HG03378 (cell line): ENCODE results near the gene BCAP29.
"Not testable (repeated sequence)": the region's sequence is repeated elsewhere in the genome, so short reads cannot be mapped to it uniquely, and the experiment has no call there.

Experiments used
- ATAC-seq: cut with Tn5 transposase; IDR thresholded peaks from one replicate; pipeline ENCODE4 v1.9.1; 2021; ENCODE audit warnings: mild to moderate bottlenecking, moderate library complexity; ENCODE audit not compliant: unreplicated experiment

BCAP29 gene

GRCh38 chr7:107579885-107580715 is at the start of gene BCAP29:
Gene BCAP29, plus strand, starts transcription at chr7:107580246. Its CDS starts 527 bp downstream, at chr7:107580773.
- ATAC-seq: peak; percentile 70

DNA sequence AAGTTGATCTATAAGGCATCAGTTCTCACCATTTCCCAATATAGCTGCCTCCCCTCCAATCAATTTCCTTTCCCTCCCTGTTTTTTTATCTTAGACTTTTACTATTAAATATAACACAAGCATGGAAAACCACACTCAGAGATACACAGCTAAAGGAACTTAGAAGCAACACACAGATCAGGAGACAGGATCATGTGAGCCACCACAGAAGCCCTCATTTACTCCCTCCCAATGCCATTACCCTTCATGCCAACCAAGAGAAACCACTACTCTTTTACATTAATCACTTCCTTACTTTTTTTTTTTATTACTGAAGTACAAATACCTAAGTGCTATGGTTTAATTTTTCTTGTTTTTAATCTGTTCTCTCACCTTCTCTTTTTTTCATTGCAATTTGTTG is 49.3 kb upstream of the BCAP29 start:
- ATAC-seq: no peak

DNA sequence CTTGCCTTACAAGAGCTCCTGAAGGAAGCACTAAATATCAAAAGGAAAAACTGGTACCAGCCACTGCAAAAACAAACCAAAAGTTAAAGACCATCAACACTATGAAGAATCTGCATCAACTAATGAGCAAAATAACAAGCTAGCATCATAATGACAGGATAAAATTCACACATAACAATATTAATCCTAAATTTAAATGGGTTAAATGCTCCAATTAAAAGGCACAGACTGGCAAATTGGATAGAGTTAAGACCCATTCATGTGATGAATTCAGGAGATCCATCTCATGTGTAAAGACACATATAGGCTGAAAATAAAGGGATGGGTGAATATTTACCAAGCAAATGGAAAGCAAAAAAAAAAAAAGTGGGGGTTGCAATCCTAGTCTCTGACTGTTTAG is 45.9 kb upstream of the BCAP29 start:
- no peak for ATAC-seq

- ATAC-seq: not testable (repeated sequence)
Measured at GRCh38 chr7:107537228-107537627, 42.8 kb upstream of the BCAP29 start.

GRCh38 chr7:107538001-107538400 is 42.0 kb upstream of the BCAP29 start:
- ATAC-seq: no peak

- ATAC-seq: no peak
Measured at GRCh38 chr7:107543338-107543993, 36.6 kb upstream of the BCAP29 start.

DNA sequence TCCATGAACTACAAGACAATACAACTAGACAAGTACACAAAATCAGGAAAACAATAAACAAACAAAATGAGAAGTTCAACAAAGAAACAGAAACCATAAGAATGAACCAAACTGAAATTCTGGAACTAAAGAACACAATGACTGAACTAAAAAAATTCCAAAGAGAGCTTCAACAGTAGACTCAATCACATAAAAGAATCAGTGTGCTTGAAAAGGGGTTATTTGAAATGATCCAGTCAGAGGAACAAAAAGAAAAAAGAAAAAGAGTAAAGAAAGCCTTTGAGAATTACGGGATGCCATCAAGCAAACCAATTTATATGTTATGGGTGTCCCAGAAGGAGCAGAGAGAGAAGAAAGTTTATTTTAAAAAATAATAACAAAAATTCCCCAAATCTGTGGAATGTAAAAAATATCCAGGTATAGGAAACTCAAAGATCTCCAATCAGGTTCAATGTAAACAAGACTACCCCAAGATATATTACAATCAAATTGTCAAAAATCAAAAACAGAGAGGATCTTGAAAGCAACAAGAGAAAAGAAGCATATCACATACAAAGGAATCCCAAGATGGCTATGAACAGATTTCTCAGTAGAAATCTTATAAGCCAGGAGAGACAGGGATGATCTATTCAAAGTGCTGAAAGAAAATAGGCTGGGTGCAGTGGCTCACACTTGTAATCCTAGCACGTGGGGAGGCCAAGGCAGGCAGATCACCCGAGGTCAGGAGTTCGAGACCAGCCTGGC is 35.0 kb upstream of the BCAP29 start:
- ATAC-seq: no peak

GRCh38 chr7:107551936-107552335 is 28.1 kb upstream of the BCAP29 start:
- no peak for ATAC-seq

DNA sequence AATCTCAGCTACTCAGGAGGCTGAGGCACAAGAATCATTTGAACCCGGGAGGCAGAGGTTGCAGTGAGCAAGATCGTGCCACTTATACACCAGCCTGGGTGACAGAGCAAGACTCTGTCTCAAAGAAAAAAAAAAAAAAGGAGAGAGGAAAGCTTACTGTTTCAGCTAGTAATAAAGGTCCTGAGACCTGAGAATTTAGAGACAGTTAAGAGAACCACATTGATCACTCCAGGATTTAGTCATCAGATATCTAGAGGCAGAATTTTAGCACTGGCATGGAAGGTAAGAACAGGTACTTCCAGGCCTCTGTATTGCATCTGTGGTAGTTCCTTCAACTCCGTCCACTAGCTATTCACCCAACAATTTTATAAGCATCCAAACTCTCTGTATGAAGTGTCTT is 24.2 kb upstream of the BCAP29 start:
- no peak for ATAC-seq

DNA sequence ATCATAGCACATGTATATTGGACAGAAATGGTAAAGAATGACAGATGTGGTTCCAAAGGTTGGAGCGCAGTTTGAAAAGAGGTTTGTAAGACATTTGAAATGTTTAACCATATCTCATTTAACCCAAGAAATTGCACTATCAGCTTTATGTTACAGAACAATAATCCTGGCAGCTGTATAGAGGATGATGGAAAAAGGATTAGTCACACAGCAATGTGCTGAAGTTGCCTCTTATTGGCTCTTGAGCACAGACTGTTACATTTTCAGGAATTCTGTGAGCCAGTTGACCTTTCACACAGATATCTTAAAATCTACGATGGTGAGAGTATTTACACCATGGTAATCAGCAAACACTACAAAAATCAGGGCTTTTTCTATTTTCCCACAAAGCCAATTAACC is 20.2 kb upstream of the BCAP29 start:
- no peak for ATAC-seq

- no peak for ATAC-seq
Measured at GRCh38 chr7:107560898-107561516, 19.0 kb upstream of the BCAP29 start.

- ATAC-seq: peak; percentile 63
Measured at GRCh38 chr7:107563081-107563774, 16.8 kb upstream of the BCAP29 start.

GRCh38 chr7:107563775-107564552 is 16.1 kb upstream of the BCAP29 start, which contains the start of the genes COG5 and DUS4L:
Gene COG5, minus strand, starts transcription at chr7:107563920. Its CDS starts 24 bp downstream, at chr7:107563896.
Gene DUS4L, plus strand, starts transcription at chr7:107563971. Its CDS starts 3,100 bp downstream, at chr7:107567071.
- ATAC-seq: peak; percentile 90

DNA sequence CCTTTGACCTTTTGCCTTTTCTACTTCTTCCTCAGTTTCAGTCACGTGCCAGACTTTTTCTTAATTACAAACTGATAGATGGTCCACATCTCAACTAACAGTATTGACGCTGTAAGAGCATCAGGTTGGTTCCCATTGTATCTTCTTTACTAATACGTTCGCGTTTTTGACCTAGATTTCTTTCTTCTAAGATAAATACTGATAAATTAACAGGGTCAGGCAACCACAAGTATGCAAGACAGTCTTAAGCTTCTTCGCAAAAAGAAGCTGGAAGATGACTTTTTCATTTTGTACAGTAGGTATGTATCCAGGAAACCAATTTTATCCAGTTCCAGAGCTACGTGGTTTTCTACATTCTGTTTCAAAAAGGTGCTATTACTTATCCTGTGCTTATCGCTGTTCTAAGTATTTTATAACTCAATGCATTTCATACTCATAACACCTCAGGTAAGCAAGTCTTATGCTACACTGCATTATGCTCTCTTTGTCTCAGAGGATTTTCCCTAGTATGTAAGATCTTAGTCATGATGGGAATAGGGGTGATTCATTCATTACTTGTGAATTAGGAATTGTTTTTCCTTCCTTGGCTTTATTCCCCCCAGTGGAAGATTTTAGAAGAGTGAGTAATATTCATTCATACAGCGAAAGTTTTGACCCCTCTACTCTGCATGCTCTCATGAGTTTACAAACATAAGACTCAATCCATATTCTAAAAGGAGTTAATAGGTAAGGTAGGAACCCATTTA is 15.3 kb upstream of the BCAP29 start:
- peak; percentile 5 for ATAC-seq

DNA sequence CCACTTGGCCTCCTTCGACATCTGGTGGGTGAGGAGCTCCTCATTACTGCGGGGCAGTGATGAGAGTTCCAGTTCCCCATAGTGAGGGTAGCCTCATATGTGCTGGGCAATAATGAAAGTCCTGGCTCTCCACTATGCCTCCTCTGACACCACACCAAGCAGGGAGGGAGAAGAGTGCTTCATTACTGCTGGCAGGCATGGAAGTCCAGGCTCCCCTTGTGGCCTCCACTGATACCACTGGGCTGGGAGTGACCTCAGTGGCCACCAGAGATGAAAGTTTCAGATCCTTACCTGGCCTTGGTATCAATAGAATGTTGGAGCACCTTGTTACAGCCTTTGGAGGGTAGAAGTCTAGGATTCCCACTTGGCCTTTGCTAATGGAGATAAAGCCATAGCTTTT is 9.7 kb upstream of the BCAP29 start:
- no peak for ATAC-seq

- ATAC-seq: no peak
Measured at GRCh38 chr7:107573537-107573936, 6.5 kb upstream of the BCAP29 start.

GRCh38 chr7:107579554-107579884 is 527 bp upstream of the BCAP29 start:
- ATAC-seq: no peak

DNA sequence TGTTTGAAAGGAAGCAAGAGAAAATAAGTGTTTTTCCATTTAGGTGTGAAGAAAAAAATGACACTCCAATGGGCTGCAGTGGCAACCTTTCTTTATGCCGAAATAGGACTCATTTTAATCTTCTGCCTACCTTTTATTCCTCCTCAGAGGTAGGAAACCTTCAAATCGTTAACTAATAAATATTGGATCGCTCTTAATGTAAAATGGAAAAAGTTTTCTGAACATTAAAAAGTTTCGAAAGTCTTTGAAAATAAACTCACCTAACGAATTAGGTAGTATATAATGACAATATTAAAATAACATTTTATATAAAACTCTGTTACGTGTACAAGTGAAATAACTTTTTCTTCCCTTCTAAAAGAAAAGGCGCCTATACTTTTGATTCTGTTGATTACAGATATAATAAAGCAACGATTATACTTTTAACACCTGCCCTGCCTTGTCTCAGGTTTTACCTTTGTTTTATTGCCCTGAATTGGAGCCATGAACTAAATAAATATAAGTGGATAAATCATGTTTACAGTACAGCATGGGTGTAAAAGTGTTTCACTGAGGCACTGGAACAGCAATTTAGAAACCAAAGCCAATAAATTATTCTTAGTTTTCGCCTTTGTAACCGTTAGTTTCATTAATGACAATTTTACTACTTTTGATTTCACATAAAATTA is 804 bp downstream of the BCAP29 start:
- no peak for ATAC-seq
